Measurements from ENCODE around the gene NHERF2. TPM values are rescaled to one million over a fixed set of nuclear protein-coding genes. Genes with fewer than 3 reads are reported as not detected.

NHERF2 gene
- total and polyA plus RNA-seq, 12 donors: 94.3 to 640 (median 183) TPM

DNA sequence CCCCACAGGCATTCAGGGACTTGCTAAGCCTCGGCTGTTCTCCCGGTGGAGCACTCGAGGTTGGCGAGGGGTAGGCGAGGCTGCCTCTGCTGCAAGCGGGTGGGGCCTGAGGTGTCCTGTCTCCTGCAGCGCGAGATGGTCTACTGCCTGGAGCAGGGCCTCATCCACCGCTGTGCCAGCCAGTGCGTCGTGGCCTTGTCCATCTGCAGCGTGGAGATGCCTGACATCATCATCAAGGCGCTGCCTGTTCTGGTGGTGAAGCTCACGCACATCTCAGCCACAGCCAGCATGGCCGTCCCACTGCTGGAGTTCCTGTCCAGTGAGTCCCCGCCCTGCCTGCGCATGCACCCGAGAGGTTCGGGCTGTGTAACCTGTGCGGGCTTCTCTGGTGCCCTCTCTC is 47.4 kb downstream of the NHERF2 start:
- Histone ChIP-seq H3K9me3 (no peaks in the 10 kb centered on the region), H3K4me1 (no peaks in the 10 kb centered on the region), H3K27ac (no peak overlapping the region), H3K27me3 (no peaks in the 10 kb centered on the region), H3K4me3 (no peak overlapping the region), H3K36me3 (peaks cover 0 to 100% (median 45%) of the 10 kb centered on the region in 9 donors)
- ATAC-seq (no peak), DNase-seq (no peak)
- intact Hi-C loops (cut with DNase I): no loop called here
- 96% methylated on average over 20 of the region's 20 CpGs for WGBS, 2 donors
- TF ChIP-seq, protein P1, sequence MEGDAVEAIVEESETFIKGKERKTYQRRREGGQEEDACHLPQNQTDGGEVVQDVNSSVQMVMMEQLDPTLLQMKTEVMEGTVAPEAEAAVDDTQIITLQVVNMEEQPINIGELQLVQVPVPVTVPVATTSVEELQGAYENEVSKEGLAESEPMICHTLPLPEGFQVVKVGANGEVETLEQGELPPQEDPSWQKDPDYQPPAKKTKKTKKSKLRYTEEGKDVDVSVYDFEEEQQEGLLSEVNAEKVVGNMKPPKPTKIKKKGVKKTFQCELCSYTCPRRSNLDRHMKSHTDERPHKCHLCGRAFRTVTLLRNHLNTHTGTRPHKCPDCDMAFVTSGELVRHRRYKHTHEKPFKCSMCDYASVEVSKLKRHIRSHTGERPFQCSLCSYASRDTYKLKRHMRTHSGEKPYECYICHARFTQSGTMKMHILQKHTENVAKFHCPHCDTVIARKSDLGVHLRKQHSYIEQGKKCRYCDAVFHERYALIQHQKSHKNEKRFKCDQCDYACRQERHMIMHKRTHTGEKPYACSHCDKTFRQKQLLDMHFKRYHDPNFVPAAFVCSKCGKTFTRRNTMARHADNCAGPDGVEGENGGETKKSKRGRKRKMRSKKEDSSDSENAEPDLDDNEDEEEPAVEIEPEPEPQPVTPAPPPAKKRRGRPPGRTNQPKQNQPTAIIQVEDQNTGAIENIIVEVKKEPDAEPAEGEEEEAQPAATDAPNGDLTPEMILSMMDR (IDR thresholded peaks at IDR 0.05): no peak

DNA sequence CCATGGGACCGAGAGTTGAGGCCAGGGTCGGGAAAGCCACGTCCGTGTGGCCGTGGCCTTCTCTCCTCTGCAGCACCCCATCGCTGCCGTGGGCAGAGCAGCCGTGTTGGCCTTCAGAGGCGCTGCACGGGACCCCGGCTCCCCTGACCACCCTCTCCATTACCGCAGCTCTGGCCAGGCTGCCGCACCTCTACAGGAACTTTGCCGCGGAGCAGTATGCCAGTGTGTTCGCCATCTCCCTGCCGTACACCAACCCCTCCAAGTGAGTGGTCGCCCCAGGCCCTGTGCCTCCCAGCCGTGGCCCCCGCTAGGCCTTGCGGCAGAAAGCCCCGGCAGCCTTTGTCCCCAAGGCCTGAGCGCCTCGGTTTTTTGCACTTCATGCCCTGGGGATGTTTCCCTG is 48.9 kb downstream of the NHERF2 start:
- H3K9me3 ChIP-seq: no peaks in the 10 kb centered on the region

DNA sequence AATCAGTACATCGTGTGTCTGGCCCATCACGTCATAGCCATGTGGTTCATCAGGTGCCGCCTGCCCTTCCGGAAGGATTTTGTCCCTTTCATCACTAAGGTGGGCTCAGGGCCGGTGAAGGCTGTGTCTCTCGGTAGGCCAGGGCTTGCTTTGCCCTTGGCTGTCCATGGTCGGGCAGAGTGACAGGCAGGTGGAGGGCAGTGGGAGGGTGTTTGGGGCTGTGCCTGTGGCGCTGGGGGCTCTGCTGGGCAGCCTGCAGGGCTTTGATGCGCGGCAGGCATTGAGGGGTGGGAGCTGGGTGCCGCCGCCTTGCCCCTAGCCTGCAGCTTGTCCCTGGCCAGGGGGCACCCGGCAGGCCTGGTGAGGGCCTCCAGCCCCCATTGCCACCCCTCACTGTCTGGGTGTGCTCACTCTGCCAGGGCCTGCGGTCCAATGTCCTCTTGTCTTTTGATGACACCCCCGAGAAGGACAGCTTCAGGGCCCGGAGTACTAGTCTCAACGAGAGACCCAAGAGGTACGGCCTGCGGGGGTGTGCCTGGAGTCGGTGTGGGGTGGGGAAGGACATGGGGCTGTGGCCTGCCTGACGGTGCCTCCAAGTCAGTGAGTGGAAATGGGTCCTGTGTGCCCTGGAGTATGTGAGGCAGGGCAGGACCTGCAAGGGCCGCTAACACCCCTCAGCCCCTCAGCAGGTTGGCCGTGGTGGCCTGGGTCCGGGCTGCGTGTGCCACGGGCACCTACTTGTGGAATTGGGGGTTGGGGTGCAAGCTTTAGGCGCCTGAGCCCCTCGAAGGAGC is 49.6 kb downstream of the NHERF2 start:
- no peak overlapping the region for H3K4me3 ChIP-seq
- DNase-seq (no peak), ATAC-seq (no peak)
- WGBS, 2 donors: 95 to 96% methylated on average over 28 of the region's 28 CpGs
- H3K4me1 ChIP-seq: peaks cover 0 to 6% (median 5%) of the 10 kb centered on the region in 9 donors
- intact Hi-C loops (cut with DNase I): no loop called here
- TF ChIP-seq, protein P1 (IDR thresholded peaks at IDR 0.05): no peak
- peaks cover 0 to 100% (median 55%) of the 10 kb centered on the region in 9 donors for H3K36me3 ChIP-seq
- no peak overlapping the region for H3K27ac ChIP-seq
- H3K27me3 ChIP-seq: no peaks in the 10 kb centered on the region
- H3K9me3 ChIP-seq: no peaks in the 10 kb centered on the region

More for the DNA sequence above, 48.9 kb downstream of the NHERF2 start:
- intact Hi-C loops (cut with DNase I): no loop called here
- peaks cover 0 to 100% (median 53%) of the 10 kb centered on the region in 9 donors for H3K36me3 ChIP-seq
- DNase-seq: no peak
- H3K4me3 ChIP-seq: no peak overlapping the region
- H3K27me3 ChIP-seq: no peaks in the 10 kb centered on the region
- 96 to 97% methylated on average over 24 of the region's 24 CpGs for whole genome bisulfite sequencing, 2 donors
- H3K4me1 ChIP-seq: peaks cover 0 to under 1% (median 0%) of the 10 kb centered on the region in 9 donors
- no peak for ATAC-seq
- TF ChIP-seq, protein P1 (IDR thresholded peaks at IDR 0.05): no peak
- H3K27ac ChIP-seq: no peak overlapping the region

DNA sequence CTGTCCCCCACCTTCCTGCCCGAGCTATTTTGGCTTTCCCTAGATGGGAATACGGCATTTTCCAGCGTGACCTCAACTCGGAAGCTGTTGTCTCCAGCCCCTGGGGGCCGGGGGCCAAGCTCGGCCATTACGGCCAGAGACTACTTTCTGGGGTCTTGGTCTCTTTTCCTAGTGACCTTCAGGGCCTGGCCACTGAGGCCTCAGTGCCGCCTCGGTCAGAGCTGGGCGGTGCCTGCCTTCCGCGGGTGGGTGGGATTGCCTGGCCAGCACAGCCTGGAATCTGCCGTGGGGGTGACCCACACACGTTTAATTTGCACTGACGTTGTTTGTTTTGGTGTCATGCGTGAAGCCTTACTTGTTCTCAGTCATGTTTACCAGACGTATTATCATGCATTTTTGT is 50.3 kb downstream of the NHERF2 start:
- ATAC-seq (no peak), DNase-seq (no peak)
- Histone ChIP-seq H3K9me3 (no peaks in the 10 kb centered on the region), H3K4me3 (no peak overlapping the region), H3K36me3 (peaks cover 0 to 100% (median 62%) of the 10 kb centered on the region in 9 donors), H3K27me3 (no peaks in the 10 kb centered on the region), H3K4me1 (peaks cover 0 to 14% (median 12%) of the 10 kb centered on the region in 9 donors), H3K27ac (no peak overlapping the region)
- TF ChIP-seq, protein P1 (IDR thresholded peaks at IDR 0.05): no peak
- intact Hi-C loops (cut with DNase I): no loop called here
- WGBS, 2 donors: 90 to 96% methylated on average over 17 of the region's 17 CpGs
